Measurements from ENCODE around the gene SIL1. TPM values are rescaled to one million over a fixed set of nuclear protein-coding genes. Genes with fewer than 3 reads are reported as not detected.

The SIL1 gene
- total RNA-seq, 1 donor from 2014 or later = 41.6 TPM

DNA sequence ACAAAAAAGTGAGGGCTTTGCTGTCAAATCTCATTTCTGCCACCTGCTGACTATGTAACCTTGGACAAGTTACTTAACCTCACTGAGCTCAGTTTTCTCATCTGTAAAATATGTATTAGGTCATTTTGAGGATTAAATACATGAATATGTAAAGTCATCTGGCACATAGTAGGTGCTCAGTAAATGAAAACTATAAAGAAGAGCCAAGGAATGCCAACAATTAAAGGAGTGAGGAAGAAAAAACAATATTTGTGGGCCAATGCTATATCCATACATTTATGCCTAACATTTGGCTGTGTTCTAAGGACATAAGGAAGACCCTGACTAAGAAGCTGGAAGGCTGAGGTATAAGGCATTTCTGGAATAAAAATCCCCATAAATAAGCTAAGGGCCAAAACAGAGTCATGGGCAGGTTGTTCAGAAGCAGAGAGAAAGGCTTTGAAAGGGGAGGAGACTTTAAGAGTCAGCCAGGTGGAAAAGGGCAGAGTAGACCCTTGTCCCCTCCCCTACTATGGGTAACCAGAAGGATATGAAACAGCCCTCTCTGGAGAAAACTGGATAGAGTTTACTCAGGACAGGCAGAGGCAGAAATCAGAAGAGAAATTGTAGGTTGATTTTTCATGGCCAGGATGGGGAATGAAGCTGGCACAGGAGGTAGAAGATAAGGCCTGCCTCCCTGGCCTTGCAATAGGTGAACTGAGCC is 47.6 kb upstream of the SIL1 start:
- Mint-ChIP-seq H3K27me3 (ENCODE audit: low read depth, unreplicated experiment) (peaks cover 9% of the 10 kb centered on the region), H3K9me3 (ENCODE audit: unreplicated experiment) (peaks cover 2% of the 10 kb centered on the region), H3K4me3 (ENCODE audit: unreplicated experiment) (no peak overlapping the region), H3K36me3 (ENCODE audit: low read depth, unreplicated experiment) (no peaks in the 10 kb centered on the region), H3K27ac (ENCODE audit: unreplicated experiment) (no peak overlapping the region), H3K4me1 (ENCODE audit: low read depth, unreplicated experiment) (peaks cover 15% of the 10 kb centered on the region)
- Histone ChIP-seq H3K4me3 (ENCODE audit: insufficient read depth, low read depth, low read length) (no peak overlapping the region), H4K20me1 (ENCODE audit: insufficient read depth, low read length) (no peaks in the 10 kb centered on the region), H3K36me3 (ENCODE audit: insufficient read depth, low read length) (no peaks in the 10 kb centered on the region), H3K4me2 (ENCODE audit: low read length) (peak overlapping the region; percentile 52), H3K4me1 (ENCODE audit: insufficient read depth, low read length) (peaks cover 6% of the 10 kb centered on the region), H3K79me2 (ENCODE audit: insufficient read depth, low read length) (no peaks in the 10 kb centered on the region), H2AFZ (ENCODE audit: low read depth, low read length) (peak overlapping the region; percentile 83), H3K9ac (ENCODE audit: low read length) (no peak overlapping the region), H3K27ac (ENCODE audit: low read depth, low read length) (no peak overlapping the region), H3K9me3 (ENCODE audit: insufficient read depth, low read depth, low read length) (no peaks in the 10 kb centered on the region), H3K27me3 (ENCODE audit: insufficient read depth, low read length) (no peaks in the 10 kb centered on the region)
- DNase-seq (ENCODE audit: low read depth) (no peak), FAIRE-seq (no peak)
- no peak for TF ChIP-seq EZH2 (IDR thresholded peaks at IDR 0.05; ENCODE audit: insufficient read depth, low read length)
- TF ChIP-seq, protein P1, sequence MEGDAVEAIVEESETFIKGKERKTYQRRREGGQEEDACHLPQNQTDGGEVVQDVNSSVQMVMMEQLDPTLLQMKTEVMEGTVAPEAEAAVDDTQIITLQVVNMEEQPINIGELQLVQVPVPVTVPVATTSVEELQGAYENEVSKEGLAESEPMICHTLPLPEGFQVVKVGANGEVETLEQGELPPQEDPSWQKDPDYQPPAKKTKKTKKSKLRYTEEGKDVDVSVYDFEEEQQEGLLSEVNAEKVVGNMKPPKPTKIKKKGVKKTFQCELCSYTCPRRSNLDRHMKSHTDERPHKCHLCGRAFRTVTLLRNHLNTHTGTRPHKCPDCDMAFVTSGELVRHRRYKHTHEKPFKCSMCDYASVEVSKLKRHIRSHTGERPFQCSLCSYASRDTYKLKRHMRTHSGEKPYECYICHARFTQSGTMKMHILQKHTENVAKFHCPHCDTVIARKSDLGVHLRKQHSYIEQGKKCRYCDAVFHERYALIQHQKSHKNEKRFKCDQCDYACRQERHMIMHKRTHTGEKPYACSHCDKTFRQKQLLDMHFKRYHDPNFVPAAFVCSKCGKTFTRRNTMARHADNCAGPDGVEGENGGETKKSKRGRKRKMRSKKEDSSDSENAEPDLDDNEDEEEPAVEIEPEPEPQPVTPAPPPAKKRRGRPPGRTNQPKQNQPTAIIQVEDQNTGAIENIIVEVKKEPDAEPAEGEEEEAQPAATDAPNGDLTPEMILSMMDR (IDR thresholded peaks at IDR 0.05; ENCODE audit: insufficient read depth, low read depth, low read length) = no peak

DNA sequence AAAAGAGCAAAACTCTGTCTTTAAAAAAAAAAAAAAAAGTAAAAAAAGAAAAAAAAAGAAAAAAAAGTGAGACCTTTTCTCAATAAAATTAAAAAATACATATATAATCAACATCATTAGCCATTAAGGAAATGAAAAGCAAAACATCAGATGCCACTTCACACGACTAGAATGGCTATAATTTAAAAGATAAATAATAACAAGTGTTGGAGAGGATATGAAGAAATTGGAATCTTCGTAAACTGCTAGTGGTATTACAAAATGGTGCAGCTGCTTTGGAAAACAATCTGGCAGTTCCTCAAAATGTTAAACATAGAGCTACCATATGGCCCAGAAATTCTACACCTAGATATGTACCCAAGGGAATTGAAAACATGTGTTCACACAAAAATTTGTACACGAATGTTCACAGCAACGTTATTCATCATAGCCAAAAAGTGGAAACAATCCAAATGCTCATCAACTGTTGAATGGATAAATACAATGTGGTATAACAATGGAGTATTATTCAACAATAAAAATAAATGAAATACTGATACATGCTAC is 45.3 kb upstream of the SIL1 start:
- H3K27ac Mint-ChIP-seq (ENCODE audit: unreplicated experiment) = no peak overlapping the region
- Histone ChIP-seq H3K27ac (ENCODE audit: low read depth, low read length) (no peak overlapping the region), H3K9me3 (ENCODE audit: insufficient read depth, low read depth, low read length) (no peaks in the 10 kb centered on the region), H3K79me2 (ENCODE audit: insufficient read depth, low read length) (no peaks in the 10 kb centered on the region), H4K20me1 (ENCODE audit: insufficient read depth, low read length) (no peaks in the 10 kb centered on the region), H3K4me2 (ENCODE audit: low read length) (no peak overlapping the region), H3K4me1 (ENCODE audit: insufficient read depth, low read length) (peaks cover 6% of the 10 kb centered on the region), H3K4me3 (ENCODE audit: insufficient read depth, low read depth, low read length) (no peak overlapping the region), H2AFZ (ENCODE audit: low read depth, low read length) (no peak overlapping the region), H3K36me3 (ENCODE audit: insufficient read depth, low read length) (no peaks in the 10 kb centered on the region), H3K27me3 (ENCODE audit: insufficient read depth, low read length) (peaks cover 3% of the 10 kb centered on the region), H3K9ac (ENCODE audit: low read length) (no peak overlapping the region)
- no peak for DNase-seq (ENCODE audit: low read depth)
- no peak overlapping the region for H3K4me3 Mint-ChIP-seq (ENCODE audit: unreplicated experiment)
- peaks cover 16% of the 10 kb centered on the region for H3K27me3 Mint-ChIP-seq (ENCODE audit: low read depth, unreplicated experiment)
- H3K36me3 Mint-ChIP-seq (ENCODE audit: low read depth, unreplicated experiment) = no peaks in the 10 kb centered on the region
- H3K4me1 Mint-ChIP-seq (ENCODE audit: low read depth, unreplicated experiment) = peaks cover 15% of the 10 kb centered on the region
- TF ChIP-seq, protein P1 (IDR thresholded peaks at IDR 0.05; ENCODE audit: insufficient read depth, low read depth, low read length) = no peak
- no peak for TF ChIP-seq EZH2 (IDR thresholded peaks at IDR 0.05; ENCODE audit: insufficient read depth, low read length)
- peaks cover 3% of the 10 kb centered on the region for H3K9me3 Mint-ChIP-seq (ENCODE audit: unreplicated experiment)
- FAIRE-seq = no peak

DNA sequence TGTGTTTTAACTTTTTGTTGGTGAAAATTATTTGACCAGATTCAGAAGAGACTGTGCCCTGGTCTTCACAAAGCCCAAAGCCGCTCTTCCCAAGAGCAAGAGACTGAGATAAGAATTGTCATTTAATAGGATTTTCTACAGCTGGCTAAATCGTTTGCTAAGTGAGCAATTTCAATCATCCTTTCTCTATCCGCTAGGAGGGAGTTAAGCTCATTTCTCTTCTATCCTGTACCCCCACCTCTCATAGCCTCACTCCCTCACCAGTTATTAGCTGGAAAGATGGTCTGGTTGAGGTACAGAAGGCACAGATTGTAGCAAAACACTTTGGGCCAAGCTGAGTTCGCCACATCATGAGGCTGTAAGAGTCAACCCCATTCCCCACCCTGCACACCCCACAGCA is 43.0 kb upstream of the SIL1 start:
- H3K27me3 Mint-ChIP-seq (ENCODE audit: low read depth, unreplicated experiment) = peaks cover 16% of the 10 kb centered on the region
- no peak for FAIRE-seq
- Histone ChIP-seq H3K4me1 (ENCODE audit: insufficient read depth, low read length) (peaks cover 5% of the 10 kb centered on the region), H3K4me2 (ENCODE audit: low read length) (no peak overlapping the region), H3K27me3 (ENCODE audit: insufficient read depth, low read length) (peaks cover 3% of the 10 kb centered on the region), H3K79me2 (ENCODE audit: insufficient read depth, low read length) (no peaks in the 10 kb centered on the region), H2AFZ (ENCODE audit: low read depth, low read length) (no peak overlapping the region), H3K9ac (ENCODE audit: low read length) (no peak overlapping the region), H3K27ac (ENCODE audit: low read depth, low read length) (no peak overlapping the region), H4K20me1 (ENCODE audit: insufficient read depth, low read length) (no peaks in the 10 kb centered on the region), H3K4me3 (ENCODE audit: insufficient read depth, low read depth, low read length) (no peak overlapping the region), H3K9me3 (ENCODE audit: insufficient read depth, low read depth, low read length) (no peaks in the 10 kb centered on the region), H3K36me3 (ENCODE audit: insufficient read depth, low read length) (no peaks in the 10 kb centered on the region)
- peaks cover 3% of the 10 kb centered on the region for H3K9me3 Mint-ChIP-seq (ENCODE audit: unreplicated experiment)
- H3K4me1 Mint-ChIP-seq (ENCODE audit: low read depth, unreplicated experiment) = peaks cover 6% of the 10 kb centered on the region
- no peak overlapping the region for H3K27ac Mint-ChIP-seq (ENCODE audit: unreplicated experiment)
- no peak overlapping the region for H3K4me3 Mint-ChIP-seq (ENCODE audit: unreplicated experiment)
- no peaks in the 10 kb centered on the region for H3K36me3 Mint-ChIP-seq (ENCODE audit: low read depth, unreplicated experiment)
- TF ChIP-seq, protein P1 (IDR thresholded peaks at IDR 0.05; ENCODE audit: insufficient read depth, low read depth, low read length) = no peak
- no peak for TF ChIP-seq EZH2 (IDR thresholded peaks at IDR 0.05; ENCODE audit: insufficient read depth, low read length)
- DNase-seq (ENCODE audit: low read depth) = no peak
